ENCODE measurements around the gene HSF2. TPM values are rescaled to one million over a fixed set of nuclear protein-coding genes. Genes with fewer than 3 reads are reported as not detected.

Gene HSF2
- polyA plus RNA-seq, 2 of the 4 experiments (the other 2 are of a cell fraction), result 9.2 to 25.9 TPM

- FAIRE-seq (no peak), DNase-seq (ENCODE audit: low read depth in 1 of 2, low spot score in 1 of 2) (no peak), ATAC-seq (no peak)
- ChIA-PET CTCF (interaction anchor here (1.1 to 1.2 kb wide), 2 partner anchors 10 to 25 kb away, joined by 3 to 4 read pairs; no protein-coding TSS in a partner anchor), POLR2A (no interaction called here)
- WGBS (ENCODE audit: missing lambda C conversion rate), result 96% methylated on average over 1 of the region's 1 CpG
- H3K4me2 ChIP-seq, result no peak overlapping the region
- H3K4me1 ChIP-seq, result no peaks in the 10 kb centered on the region
- no peak overlapping the region for H3K27ac ChIP-seq
- no peaks in the 10 kb centered on the region for H3K9me3 ChIP-seq
- TF ChIP-seq JUN (IDR thresholded peaks at IDR 0.05) (no peak), REST (IDR thresholded peaks at IDR 0.05) (no peak), USF2 (IDR thresholded peaks at IDR 0.05) (no peak), FOSL2 (IDR thresholded peaks at IDR 0.05) (no peak), FOSL2 (CRISPR knock-in tag; IDR thresholded peaks at IDR 0.05) (no peak), HDAC2 (IDR thresholded peaks at IDR 0.05) (no peak), KDM5A (IDR thresholded peaks at IDR 0.05) (no peak), CEBPB (IDR thresholded peaks at IDR 0.05) (no peak), CHD2 (IDR thresholded peaks at IDR 0.05; ENCODE audit: low read length, partially characterized antibody) (no peak), NFE2L2 (conservative IDR thresholded peaks at IDR 0.05; ENCODE audit: low read length) (no peak), RCOR1 (IDR thresholded peaks at IDR 0.05; ENCODE audit: low read depth, low read length) (no peak), KDM1A (IDR thresholded peaks at IDR 0.05; ENCODE audit: low read depth) (no peak), HOXB5 (CRISPR knock-in tag; IDR thresholded peaks at IDR 0.05) (no peak), RFX5 (IDR thresholded peaks at IDR 0.05) (no peak), PBX3 (IDR thresholded peaks at IDR 0.05) (no peak), MAX (IDR thresholded peaks at IDR 0.05) (no peak)
- H3K4me3 ChIP-seq, result no peak overlapping the region
Observed at GRCh38 chr6:122449069-122449468, 49.6 kb downstream of the HSF2 start.

- DNase-seq (ENCODE audit: low read depth in 1 of 2, low spot score in 1 of 2) (no peak), FAIRE-seq (no peak), ATAC-seq (no peak)
- TF ChIP-seq RNF2 (IDR thresholded peaks at IDR 0.05; ENCODE audit: borderline replicate concordance, low read depth) (no peak), HOXB5 (CRISPR knock-in tag; IDR thresholded peaks at IDR 0.05) (no peak), RCOR1 (IDR thresholded peaks at IDR 0.05; ENCODE audit: low read depth, low read length) (no peak), HDAC2 (IDR thresholded peaks at IDR 0.05) (no peak), PHF8 (IDR thresholded peaks at IDR 0.05; ENCODE audit: borderline replicate concordance, low read depth) (no peak), NFE2L2 (conservative IDR thresholded peaks at IDR 0.05; ENCODE audit: low read length) (no peak), HOXB13 (CRISPR knock-in tag; IDR thresholded peaks at IDR 0.05; ENCODE audit: low read depth) (no peak), POLR2AphosphoS2 (conservative IDR thresholded peaks at IDR 0.05; ENCODE audit: low read length) (no peak), USF2 (IDR thresholded peaks at IDR 0.05) (no peak), HMGXB4 (CRISPR knock-in tag; IDR thresholded peaks at IDR 0.05; ENCODE audit: borderline replicate concordance) (no peak), FOXS1 (CRISPR knock-in tag; IDR thresholded peaks at IDR 0.05) (no peak), E2F6 (IDR thresholded peaks at IDR 0.05; ENCODE audit: borderline replicate concordance, low read depth) (no peak), CHD4 (IDR thresholded peaks at IDR 0.05; ENCODE audit: borderline replicate concordance) (no peak), ATOH8 (CRISPR knock-in tag; IDR thresholded peaks at IDR 0.05; ENCODE audit: low read depth) (no peak), ZFP36 (IDR thresholded peaks at IDR 0.05; ENCODE audit: borderline replicate concordance, partially characterized antibody) (no peak), ZNF302 (CRISPR knock-in tag; IDR thresholded peaks at IDR 0.05) (no peak), KDM5A (IDR thresholded peaks at IDR 0.05) (no peak)
- CTCF ChIA-PET, result no interaction called here
- Histone ChIP-seq H3K9me3 (no peaks in the 10 kb centered on the region), H3K27ac (no peak overlapping the region), H3K4me2 (no peak overlapping the region), H3K4me3 (no peak overlapping the region), H3K4me1 (no peaks in the 10 kb centered on the region)
- WGBS (ENCODE audit: missing lambda C conversion rate), result 60% methylated on average over 1 of the region's 1 CpG
- POLR2A ChIA-PET, result no interaction called here
Observed at GRCh38 chr6:122452509-122452908, 53.1 kb downstream of the HSF2 start.
